ENCODE measurements around the gene OR2T2.
"Not testable (repeated sequence)": the region's sequence is repeated elsewhere in the genome, so short reads cannot be mapped to it uniquely, and the experiment has no call there.

DNA sequence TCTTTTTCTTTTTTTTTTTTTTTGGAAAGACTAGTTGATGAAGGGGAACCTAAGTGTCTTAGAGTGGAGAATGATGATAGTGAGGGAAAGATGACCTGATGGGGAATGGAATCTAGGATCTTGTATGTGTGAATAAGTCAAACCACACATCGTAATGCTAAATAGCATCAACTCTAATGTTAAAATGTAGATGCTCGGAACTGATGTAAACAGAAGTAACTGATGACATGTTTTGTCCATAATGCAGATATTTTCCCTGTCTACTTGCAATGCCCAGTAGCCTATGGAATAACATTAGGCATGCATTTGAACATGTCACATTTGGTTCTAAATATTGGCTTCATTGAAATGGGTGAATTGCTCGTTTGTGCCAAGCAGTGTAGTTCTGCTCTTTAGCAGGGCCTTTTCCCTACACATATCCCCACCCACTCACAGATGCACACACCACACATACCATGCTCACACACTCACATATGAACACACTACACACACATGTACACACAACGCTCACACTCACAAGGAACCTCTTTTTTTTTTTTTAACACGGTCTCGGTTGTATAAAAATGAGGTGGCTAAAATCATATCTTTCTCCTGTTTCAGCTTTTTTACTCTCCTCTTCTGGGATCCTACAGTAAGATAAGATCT, 4.5 kb downstream of the OR2T2 start:
- TF ChIP-seq POLR2A (IDR thresholded peaks at IDR 0.05; ENCODE audit: low read length); GATA1 (IDR thresholded peaks at IDR 0.05; ENCODE audit: low read depth, low read length): not testable (repeated sequence)

All from erythroblast (primary cell).